HEK293T (cell line): ENCODE data around the gene PAGR1.

Experiments
- CTCF ChIA-PET: fragments of 350-600 bp; formaldehyde crosslinking; extraction: SDS; loops from one replicate; lab custom pipeline; 2021; ENCODE audit warnings: antibody characterized with exemption, inconsistent platforms; lab: Yijun Ruan, JAX
- POLR2A ChIA-PET: fragments of 350-600 bp; formaldehyde crosslinking; extraction: SDS; loops from one replicate; lab custom pipeline; 2020; ENCODE audit warnings: antibody characterized with exemption, inconsistent platforms; lab: Yijun Ruan, JAX
- DNase-seq: peaks from one replicate; pipeline ENCODE4 v3.0.0; 2012; ENCODE audit warnings: mixed read lengths; ENCODE audit errors: extremely low spot score
- ARNT ChIP-seq: fragments of 450-650 bp; IDR thresholded peaks from 2 replicates; pipeline ENCODE4 v1.6.1; 2017; ENCODE audit warnings: mild to moderate bottlenecking
- BHLHE40 ChIP-seq: fragments of 450-650 bp; IDR thresholded peaks from 2 replicates; pipeline ENCODE4 v1.6.1; 2016; ENCODE audit warnings: mild to moderate bottlenecking, moderate library complexity, borderline replicate concordance
- CTBP1 ChIP-seq: fragments of 450-650 bp; IDR thresholded peaks from 2 replicates; pipeline ENCODE4 v1.6.1; 2016; ENCODE audit warnings: borderline replicate concordance
- ELF4 ChIP-seq: fragments of 450-650 bp; IDR thresholded peaks from 2 replicates; pipeline ENCODE4 v1.6.1; 2017; ENCODE audit warnings: antibody characterized with exemption
- FOXA1 ChIP-seq: fragments of 450-650 bp; IDR thresholded peaks from 2 replicates; pipeline ENCODE4 v1.6.1; 2016; ENCODE audit warnings: mild to moderate bottlenecking
- FOXK2 ChIP-seq: fragments of 450-650 bp; IDR thresholded peaks from 2 replicates; pipeline ENCODE4 v1.6.1; 2016; ENCODE audit warnings: mild to moderate bottlenecking
- FOXM1 ChIP-seq: fragments of 450-650 bp; IDR thresholded peaks from 2 replicates; pipeline ENCODE4 v1.6.1; 2017; ENCODE audit warnings: mild to moderate bottlenecking, borderline replicate concordance
- HDGF ChIP-seq: fragments of 450-650 bp; IDR thresholded peaks from 2 replicates; pipeline ENCODE4 v1.6.1; 2017; ENCODE audit warnings: antibody characterized with exemption, borderline replicate concordance
- L3MBTL2 ChIP-seq: fragments of 450-650 bp; conservative IDR thresholded peaks from 2 replicates; pipeline ENCODE4 v1.6.1; 2016; ENCODE audit warnings: mild to moderate bottlenecking
- LEF1 ChIP-seq: fragments of 450-650 bp; IDR thresholded peaks from 2 replicates; pipeline ENCODE4 v1.6.1; 2017; ENCODE audit warnings: mild to moderate bottlenecking, borderline replicate concordance
- NFRKB ChIP-seq: fragments of 450-650 bp; IDR thresholded peaks from 2 replicates; pipeline ENCODE4 v1.6.1; 2016; ENCODE audit warnings: mild to moderate bottlenecking, moderate library complexity
- PKNOX1 ChIP-seq: fragments of 450-650 bp; IDR thresholded peaks from 2 replicates; pipeline ENCODE4 v1.6.1; 2016
- SP1 ChIP-seq: fragments of 450-650 bp; IDR thresholded peaks from 2 replicates; pipeline ENCODE4 v1.6.1; 2017
- SUZ12 ChIP-seq: fragments of 450-650 bp; IDR thresholded peaks from 2 replicates; pipeline ENCODE4 v1.6.1; 2016; ENCODE audit warnings: mild to moderate bottlenecking
- TARDBP ChIP-seq: fragments of 450-650 bp; IDR thresholded peaks from 2 replicates; pipeline ENCODE4 v1.6.1; 2016
- ZNF384 ChIP-seq: fragments of 450-650 bp; IDR thresholded peaks from 2 replicates; pipeline ENCODE4 v1.6.1; 2016

The PAGR1 gene

GRCh38 chr16:29807426-29808218, 8.3 kb upstream of the PAGR1 start:
- TF ChIP-seq ZNF384 (no peak), BHLHE40 (no peak), L3MBTL2 (no peak), HDGF (no peak), NFRKB (no peak), LEF1 (no peak), FOXA1 (no peak), SUZ12 (no peak), ELF4 (no peak)
- DNase-seq, result peak; percentile 53
- POLR2A ChIA-PET, result interaction anchor here (0.6 to 9.5 kb wide), 36 partner anchors 9 to 1235 kb away, joined by 3 to 176 read pairs (median 4); partner anchors contain the start of genes ALDOA, ASPHD1, CDIPT and HSD3B7
- CTCF ChIA-PET, result interaction anchor here (0.8 to 2.4 kb wide), 7 partner anchors 9 to 1177 kb away, joined by 3 to 27 read pairs (median 4); partner anchors contain the start of genes KCTD13 and PAGR1

- DNase-seq, result no peak
- ChIA-PET CTCF (interaction anchor here (0.6 to 2.4 kb wide), 7 partner anchors 9 to 1187 kb away, joined by 4 to 27 read pairs (median 8); partner anchors contain the start of genes KCTD13 and PAGR1), POLR2A (interaction anchor here (0.6 to 9.5 kb wide), 28 partner anchors 8 to 1238 kb away, joined by 3 to 176 read pairs (median 4); partner anchors contain the start of genes ALDOA, ASPHD1, CDIPT and HIRIP3)
- TF ChIP-seq ARNT, result no peak
- no peak for TF ChIP-seq FOXM1
- no peak for TF ChIP-seq L3MBTL2
- no peak for TF ChIP-seq LEF1
- no peak for TF ChIP-seq PKNOX1
- no peak for TF ChIP-seq ZNF384
- no peak for TF ChIP-seq FOXK2
Observed at GRCh38 chr16:29808219-29808900, 7.6 kb upstream of the PAGR1 start.

- ChIA-PET CTCF (interaction anchor here (0.6 to 0.7 kb wide), 2 partner anchors 19 to 1188 kb away, joined by 3 to 9 read pairs; partner anchors contain the start of gene KIF22), POLR2A (interaction anchor here (0.7 to 9.5 kb wide), 11 partner anchors 7 to 1237 kb away, joined by 3 to 176 read pairs (median 5); partner anchors contain the start of genes ALDOA, HIRIP3, KIF22 and MVP)
- TF ChIP-seq TARDBP (no peak), FOXM1 (no peak), LEF1 (no peak), NFRKB (no peak), PKNOX1 (no peak), ZNF384 (no peak), L3MBTL2 (no peak), FOXK2 (no peak), BHLHE40 (no peak), ELF4 (no peak), SP1 (no peak), FOXA1 (no peak), ARNT (no peak)
- DNase-seq, result no peak
Observed at GRCh38 chr16:29809031-29809747, 6.8 kb upstream of the PAGR1 start.

- ChIA-PET CTCF (interaction anchor here (0.7 to 1.4 kb wide), 3 partner anchors 20 to 1143 kb away, joined by 3 to 6 read pairs (median 3); partner anchors contain the start of gene KIF22), POLR2A (interaction anchor here (0.7 to 1.9 kb wide), 4 partner anchors 20 to 255 kb away, joined by 3 to 5 read pairs (median 4); partner anchors contain the start of genes ALDOA, KIF22 and TMEM219)
- no peak for DNase-seq
- no peak for TF ChIP-seq ARNT
Observed at GRCh38 chr16:29809850-29810698, 5.9 kb upstream of the PAGR1 start.

GRCh38 chr16:29810699-29811169, 5.2 kb upstream of the PAGR1 start:
- TF ChIP-seq ARNT (no peak), PKNOX1 (no peak), ELF4 (no peak), L3MBTL2 (no peak), HDGF (no peak), FOXM1 (no peak), NFRKB (no peak), FOXK2 (no peak), SUZ12 (no peak), CTBP1 (no peak), TARDBP (no peak), SP1 (no peak), BHLHE40 (no peak)
- ChIA-PET CTCF (interaction anchor here (1.0 to 1.4 kb wide), 3 partner anchors 38 to 1175 kb away, joined by 3 to 6 read pairs (median 4); no protein-coding TSS in a partner anchor), POLR2A (interaction anchor here (0.7 to 10.8 kb wide), 9 partner anchors 6 to 192 kb away, joined by 3 to 176 read pairs (median 5); partner anchors contain the start of genes KIF22, MAZ and TAOK2)
- no peak for DNase-seq
